ENCODE data around the gene FBN3. TPM values are rescaled to one million over a fixed set of nuclear protein-coding genes. Genes with fewer than 3 reads are reported as not detected.
"Not testable (repeated sequence)": the region's sequence is repeated elsewhere in the genome, so short reads cannot be mapped to it uniquely, and the experiment has no call there.

The FBN3 gene
- polyA plus RNA-seq (ENCODE audit: insufficient read length in 4 of 4) = 10 to 100 TPM; 28.0 to 50.5 (median 34.4) TPM

DNA sequence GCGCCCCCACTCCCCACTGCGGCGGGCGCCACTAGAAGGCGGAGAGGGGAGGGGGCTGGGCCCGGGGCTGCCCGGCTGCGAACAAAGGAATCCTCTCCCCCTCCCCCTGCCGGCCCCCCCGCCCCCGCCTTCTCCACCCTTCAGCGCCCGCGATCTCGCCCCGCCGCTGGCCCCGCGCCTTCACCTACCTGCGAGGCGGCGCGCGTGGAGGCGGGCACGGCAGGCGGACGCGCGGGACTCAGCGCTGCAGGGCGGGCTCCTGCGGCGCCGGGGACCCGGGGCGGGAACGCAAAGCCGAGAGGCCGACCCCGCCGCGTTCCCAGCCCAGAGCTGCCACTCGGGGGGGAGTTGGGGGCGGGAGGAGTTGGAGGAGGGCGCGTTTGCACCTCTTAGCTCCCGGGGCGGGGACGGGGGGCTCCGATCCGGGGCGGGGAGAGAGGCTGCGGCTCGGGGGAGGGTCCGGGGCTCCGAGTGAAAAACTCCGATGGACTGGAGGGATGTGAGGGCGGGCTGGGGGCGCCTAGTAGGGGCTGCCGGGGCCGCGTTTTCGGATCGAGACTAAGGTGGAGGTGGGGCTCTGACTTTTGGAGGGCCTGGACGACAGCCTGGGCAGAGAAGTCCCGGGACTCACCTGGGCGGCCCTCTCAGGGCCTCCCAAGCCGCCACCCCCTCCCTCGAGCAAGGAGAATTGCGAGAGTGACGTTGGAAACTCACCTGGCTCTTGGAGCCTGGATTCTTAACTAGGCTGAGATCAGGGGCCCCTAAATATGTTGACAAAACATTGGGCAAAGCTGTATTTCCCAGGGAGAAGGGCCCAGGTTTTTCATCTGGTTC, at the start of gene FBN3:
FBN3 (minus strand) TSS at position 332 of the 834 bp plus-strand sequence. CDS start 2,112 bp downstream, outside the sequence.
- no peak for DNase-seq (ENCODE audit: low read depth in 4 of 4, low spot score in 2 of 4)

DNA sequence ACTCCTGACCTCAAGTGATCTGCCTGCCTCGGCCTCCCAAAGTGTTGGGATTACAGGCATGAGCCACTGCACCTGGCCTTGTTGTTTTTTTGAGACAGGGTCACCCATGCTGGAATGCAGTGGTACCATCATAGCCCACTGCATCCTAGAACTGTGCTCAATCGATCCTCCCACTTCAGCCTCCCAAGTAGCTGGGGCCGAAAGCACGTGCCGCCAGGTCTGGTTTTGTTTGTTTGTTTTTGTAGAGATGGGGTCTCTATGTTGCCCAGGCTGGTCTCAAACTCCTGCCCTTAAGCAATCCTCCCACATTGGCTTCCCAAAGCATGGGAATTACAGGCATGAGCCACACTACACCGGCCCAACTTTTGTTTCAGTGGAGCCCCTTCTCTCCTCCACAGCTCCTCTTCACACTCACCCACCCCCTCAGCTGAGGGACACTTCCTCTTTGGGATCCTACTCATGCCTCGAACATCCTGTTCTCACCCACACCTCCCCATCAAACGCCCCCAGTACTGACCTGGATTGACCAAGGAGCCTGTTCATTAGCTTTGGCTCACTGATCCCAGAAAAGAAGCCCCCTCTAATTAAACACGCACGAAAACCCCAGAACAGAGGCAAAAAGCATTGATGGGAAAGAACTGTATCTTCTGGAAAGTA, 47.0 kb upstream of the FBN3 start:
- no peak for DNase-seq (ENCODE audit: low read depth in 4 of 4, low spot score in 2 of 4)

DNA sequence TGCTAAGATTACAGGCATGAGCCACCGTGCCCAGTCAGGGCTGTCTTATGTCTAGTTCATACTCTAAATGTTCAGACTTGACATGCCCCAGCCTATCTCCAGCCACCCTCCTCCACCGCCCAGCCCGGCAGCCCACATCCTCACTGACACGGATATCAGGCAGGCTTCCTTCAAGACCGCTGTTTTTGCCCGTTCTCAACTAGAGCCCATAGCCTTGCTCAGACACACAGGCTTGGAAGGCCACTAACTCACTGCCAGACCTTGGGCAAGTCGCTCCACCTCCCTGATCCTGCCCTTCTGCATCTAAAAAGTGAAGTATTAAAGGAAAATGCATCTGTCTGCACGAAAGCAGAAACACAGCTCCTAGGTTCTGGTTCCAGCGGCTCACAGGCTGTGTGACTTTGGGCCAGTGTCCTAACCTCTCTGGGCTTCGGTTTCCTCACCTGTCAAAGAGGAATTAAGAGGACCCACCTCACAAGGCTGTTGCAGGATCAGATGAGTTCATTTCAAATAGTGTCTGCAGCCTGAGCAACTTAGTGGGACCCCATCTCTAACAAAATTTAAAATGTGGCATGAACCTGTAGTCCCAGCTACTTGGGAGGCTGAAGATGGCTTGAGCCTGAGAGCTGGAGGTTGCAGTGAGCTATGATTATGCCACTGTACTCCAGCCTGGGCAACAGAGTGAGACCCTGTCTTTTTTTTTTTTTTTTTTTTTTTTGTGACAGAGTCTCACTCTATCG, 45.3 kb upstream of the FBN3 start:
- DNase-seq (ENCODE audit: low read depth in 4 of 4, low spot score in 2 of 4) = no peak

DNA sequence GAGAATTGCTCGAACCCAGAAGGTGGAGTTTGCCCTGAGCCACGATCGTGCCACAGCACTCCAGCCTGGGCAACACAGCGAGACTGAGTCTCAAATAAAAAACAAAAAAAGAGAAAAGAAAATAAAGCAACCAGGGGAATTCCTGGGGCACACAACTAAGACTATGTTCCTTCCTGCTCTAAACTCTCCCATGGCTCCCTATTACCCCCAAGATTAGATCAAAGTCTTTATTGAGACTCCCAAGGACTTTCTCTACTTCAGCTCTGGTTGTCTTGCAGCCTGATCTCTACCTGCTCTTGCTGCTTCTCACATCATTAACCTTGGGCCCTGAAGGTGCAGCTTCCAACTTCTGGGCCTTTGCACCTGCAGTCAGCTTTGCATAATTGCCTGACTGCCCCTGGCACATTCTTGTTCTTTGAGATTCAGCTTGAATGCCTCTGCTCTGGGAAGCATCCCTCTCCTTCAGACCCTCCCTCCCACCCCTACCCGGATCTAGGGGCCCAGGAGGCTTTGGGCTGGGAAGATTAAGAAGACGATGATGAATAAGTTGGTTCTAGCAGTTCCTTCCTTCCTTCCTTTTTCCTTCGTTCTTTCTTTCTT, 42.9 kb upstream of the FBN3 start:
- DNase-seq (ENCODE audit: low read depth in 4 of 4, low spot score in 2 of 4) = no peak

DNA sequence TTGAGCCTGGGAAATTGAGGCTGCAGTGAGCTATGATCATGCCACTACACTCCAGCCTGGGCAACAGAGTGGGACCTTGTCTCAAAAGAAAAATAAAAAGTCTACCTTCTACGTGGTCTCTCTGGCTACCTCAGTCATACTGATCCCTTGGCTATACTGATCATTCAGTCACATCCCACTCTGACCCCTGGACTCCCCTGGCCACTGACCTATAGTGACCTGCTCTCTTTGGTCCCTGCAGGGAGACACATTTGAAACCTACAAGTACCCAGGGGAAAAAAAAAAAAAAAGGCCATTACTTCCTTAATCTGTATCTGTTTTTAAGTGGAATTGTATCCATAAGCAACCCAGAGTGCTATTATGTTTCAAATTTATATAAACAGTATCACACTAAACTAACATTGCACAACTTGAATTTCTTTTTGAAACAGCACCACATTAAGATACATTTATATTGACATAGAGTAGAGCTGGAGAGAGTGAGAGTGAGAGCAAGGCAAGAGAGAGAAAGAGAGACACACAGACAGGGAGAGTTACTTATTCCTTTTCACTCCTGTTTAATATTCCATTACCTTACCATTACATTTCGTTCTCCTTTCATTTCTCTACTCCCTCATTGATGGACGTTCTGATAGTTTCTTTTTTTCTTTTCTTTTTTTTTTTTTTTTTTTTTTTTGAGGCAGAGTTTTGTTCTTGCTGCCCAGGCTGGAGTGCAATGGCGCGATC, 36.1 kb upstream of the FBN3 start:
- no peak for DNase-seq (ENCODE audit: low read depth in 4 of 4, low spot score in 2 of 4)

DNA sequence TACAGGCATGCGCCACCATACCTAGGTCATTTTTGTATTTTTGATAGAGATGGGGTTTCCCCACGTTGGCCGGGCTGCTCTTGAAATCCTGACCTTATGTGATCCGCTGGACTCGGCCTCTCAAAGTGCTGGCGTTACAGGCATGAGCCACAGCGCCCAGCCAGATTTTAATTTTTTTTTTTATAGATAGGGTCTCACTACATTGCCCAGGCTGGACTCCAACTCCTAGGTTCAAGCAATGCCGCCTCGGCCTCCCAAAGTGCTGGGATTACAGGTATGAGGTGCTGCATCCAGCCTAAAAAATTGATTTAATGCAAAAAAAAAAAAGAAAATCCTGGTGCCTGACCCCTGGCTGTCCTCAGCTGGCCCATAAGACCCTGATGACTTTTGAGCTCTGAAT, 34.9 kb upstream of the FBN3 start:
- DNase-seq (ENCODE audit: low read depth in 4 of 4, low spot score in 2 of 4) = no peak

DNA sequence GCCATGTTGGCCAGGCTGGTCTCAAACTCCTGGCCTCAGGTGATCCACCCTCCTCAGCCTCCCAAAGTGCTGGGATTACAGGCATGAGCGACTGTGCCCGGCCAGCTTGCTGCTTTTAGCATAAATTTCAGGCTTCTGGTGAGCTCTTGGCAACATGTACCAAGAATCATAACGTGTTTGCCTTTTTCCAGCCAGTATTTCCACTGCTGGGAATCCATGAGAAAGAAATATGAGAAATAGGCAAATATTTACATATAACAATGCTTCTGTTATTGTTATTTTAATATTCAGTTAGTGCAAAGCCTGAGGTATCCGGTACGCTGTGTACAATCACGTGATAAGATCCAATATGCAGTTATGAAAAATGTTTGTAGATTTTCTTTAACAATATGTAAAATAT, 30.6 kb upstream of the FBN3 start:
- no peak for DNase-seq (ENCODE audit: low read depth in 4 of 4, low spot score in 2 of 4)

DNA sequence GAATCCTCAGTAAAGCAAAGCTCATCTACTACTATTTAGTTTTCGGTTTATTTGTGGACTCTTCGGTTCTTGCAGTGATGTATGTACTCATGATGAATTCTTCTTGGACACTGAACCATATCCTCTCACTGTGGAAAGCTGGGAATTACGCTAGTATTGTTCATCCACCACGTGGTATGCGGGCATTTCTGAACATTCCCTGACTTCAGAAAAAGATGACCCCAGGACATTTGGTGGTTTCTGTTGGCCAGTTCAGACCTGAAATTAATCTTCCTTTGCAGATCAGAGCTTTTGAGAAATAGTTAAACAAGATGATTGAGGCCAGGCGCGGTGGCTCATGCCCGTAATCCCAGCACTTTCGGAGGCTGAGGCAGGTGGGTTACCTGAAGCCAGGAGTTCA, 25.3 kb upstream of the FBN3 start:
- DNase-seq (ENCODE audit: low read depth in 4 of 4, low spot score in 2 of 4) = no peak

DNA sequence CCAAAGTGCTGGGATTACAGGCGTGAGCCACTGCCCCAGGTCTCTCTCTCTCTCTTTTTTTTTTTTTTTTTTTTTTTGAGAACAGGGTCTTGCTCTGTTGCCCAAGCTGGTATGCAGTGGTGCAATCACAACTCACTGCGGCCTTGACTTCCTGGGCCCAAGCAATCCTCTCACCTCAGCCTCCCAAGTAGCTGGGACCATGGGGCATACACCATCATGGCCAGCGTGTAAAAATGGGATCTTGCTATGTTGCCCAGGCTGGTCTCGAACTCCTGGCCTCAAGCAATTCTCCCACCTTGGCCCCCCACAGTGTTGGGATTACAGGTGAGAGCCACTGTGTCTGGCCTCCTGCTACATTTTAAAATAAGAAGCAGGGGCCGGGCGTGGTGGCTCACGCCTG, 19.1 kb upstream of the FBN3 start:
- no peak for DNase-seq (ENCODE audit: low read depth in 4 of 4, low spot score in 2 of 4)

DNA sequence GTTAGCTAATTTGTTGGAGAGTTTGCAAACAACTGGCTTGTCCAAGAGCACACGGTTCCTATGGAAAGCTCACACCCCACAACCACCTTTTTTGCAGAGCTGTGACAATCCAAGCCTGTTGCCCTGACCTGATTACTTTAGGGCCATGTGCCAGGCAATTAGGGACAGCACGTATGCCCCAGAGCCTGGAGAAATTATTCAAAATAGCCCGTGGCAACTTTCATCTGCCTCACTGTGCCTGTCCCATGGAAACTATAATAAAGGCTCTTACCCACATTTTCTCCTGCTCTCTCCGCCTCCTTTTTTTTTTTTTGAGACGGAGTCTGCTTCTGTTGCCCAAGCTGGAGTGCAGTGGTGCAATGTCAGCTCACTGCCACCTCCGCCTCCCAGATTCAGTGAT, 18.6 kb upstream of the FBN3 start:
- no peak for DNase-seq (ENCODE audit: low read depth in 4 of 4, low spot score in 2 of 4)

DNA sequence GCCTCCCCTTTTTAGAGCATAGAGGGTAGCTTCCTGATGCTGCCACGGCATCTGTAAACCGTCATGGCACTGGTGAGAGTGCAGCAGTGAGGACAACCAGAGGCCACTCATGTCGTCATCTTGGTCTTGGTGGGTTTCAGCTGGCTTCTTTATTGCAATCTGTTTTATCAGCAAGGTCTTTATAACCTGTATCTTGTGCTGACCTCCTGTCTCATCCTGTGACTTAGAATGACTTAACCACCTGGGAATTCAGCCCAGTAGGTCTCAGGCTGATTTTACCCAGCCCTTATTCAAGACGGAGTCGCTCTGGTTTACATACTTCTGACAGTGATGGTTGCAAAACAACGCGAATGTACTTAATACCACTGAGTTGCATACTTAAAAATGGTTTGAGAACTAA, 14.4 kb upstream of the FBN3 start:
- no peak for DNase-seq (ENCODE audit: low read depth in 4 of 4, low spot score in 2 of 4)

DNA sequence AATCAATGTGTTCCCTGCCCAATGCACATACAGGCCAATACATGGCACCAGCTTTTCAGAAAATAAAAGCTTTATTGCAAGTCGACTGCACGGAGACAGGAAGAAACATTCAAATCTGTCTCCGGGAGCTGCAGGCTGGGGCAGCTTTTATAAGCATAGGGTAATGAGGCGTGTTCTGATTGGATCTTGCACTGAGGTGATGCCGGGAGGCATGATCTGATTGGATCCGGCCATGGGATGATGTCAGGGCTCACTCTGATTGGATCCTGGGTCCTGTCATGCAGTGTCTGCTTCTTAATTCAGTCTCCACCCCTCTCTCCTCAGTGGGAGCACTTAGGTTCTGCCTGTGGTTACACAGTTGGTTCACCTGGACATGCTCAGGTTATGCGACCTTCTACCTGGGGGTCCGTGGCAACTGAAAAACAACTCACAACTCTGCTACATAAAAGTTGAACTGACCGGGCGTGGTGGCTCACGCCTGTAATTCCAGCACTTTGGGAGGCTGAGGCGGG, 11.8 kb upstream of the FBN3 start:
- DNase-seq (ENCODE audit: low read depth in 4 of 4, low spot score in 2 of 4) = no peak

DNA sequence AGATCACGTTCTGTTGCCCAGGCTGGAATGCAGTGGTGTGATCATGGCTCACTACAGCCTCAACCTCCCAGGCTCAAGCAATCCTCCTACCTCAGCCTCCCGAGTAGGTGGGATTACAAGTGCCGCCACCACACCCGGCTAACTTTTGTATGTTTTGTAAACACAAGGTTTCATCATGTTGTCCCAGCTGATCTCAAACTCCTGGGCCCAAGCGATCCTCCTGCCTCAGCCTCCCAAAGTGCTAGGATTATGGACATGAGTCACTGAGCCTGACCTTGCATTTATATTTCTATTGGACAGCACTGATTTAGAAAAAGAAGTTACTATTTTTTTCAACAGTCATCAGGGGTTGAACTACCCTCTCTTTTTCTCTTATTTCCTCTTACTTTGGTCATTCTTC, 9.9 kb upstream of the FBN3 start:
- not testable (repeated sequence) for DNase-seq (ENCODE audit: low read depth in 4 of 4, low spot score in 2 of 4)

DNA sequence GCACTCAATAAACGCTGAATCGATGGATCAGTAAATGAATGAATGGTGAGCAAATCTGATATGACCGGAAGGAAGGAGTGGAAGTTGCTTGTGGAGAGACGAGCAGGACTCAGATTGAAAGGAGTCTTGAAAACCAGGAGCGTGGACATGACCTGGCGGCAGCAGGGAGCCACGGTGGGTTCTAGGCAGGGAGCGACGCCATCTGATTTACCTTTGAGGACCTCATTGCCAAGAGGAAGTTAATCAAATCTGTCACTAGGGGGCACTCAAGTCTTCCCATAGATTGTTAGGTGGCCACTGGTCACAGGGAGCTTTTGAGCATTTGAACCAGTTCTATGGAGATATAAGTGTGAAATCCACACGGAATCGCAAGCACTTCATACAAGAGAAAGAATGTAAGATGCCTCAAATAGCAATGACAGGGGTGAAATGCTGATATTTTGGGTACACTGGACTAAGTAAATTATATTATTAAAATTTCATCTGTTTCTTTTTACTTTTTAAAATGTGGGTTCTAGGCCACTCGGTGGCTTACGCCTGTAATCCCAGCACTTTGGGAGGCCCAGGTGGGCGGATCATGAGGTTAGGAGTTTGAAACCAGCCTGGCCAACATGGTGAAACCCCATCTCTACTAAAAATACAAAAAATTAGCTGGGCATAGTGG, 9.2 kb upstream of the FBN3 start:
- no peak for DNase-seq (ENCODE audit: low read depth in 4 of 4, low spot score in 2 of 4)

DNA sequence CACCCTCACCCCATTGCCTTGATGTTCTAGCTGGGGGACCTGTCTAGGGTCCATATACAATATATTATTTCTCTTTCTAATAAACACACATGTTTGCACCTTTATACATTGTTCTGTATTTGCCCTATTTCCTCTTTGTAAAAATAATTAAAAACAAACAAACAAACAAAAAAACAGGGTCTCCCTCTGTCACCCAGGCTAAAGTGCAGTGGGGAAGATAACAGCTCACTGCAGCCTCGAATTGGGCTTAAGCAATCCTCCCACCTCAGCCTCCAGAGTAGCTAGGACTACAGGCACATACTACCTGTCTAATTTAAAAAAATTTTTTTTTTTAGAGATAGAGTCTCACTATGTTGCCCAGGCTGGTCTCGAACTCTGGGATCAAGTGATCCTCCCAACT, 5.9 kb upstream of the FBN3 start:
- no peak for DNase-seq (ENCODE audit: low read depth in 4 of 4, low spot score in 2 of 4)

DNA sequence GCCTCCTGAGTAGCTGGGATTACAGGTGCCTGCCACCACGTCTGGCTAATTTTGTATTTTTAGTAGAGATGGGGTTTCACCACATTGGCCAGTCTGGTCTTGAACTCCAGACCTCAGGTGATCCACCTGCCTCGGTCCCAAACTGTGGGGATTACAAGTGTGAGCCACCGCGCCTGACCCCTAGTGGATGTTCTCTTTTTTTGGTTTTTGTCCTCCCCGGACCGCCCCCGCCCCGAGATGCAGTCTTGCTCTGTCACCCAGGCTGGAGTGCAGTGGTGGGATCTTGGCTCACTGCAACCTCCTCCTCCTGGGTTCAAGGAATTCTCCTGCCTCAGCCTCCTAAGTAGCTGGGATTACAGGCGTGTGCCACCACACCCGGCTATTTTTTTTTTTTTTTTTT, 4.6 kb upstream of the FBN3 start:
- not testable (repeated sequence) for DNase-seq (ENCODE audit: low read depth in 4 of 4, low spot score in 2 of 4)

DNA sequence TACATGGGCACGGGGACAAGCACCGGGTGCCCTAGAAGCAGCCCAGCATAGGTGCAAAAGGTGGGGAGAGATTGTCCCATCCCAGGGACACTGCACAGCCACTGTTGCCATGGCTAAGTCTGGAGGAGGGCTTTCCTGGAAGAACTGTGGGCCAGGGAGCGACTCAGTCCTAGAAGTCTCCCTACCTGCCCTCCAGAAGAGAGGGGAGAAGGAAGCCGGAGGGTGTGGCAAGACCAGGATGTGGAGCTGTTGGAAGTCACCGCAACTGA, 2.3 kb upstream of the FBN3 start:
- DNase-seq (ENCODE audit: low read depth in 4 of 4, low spot score in 2 of 4) = no peak

DNA sequence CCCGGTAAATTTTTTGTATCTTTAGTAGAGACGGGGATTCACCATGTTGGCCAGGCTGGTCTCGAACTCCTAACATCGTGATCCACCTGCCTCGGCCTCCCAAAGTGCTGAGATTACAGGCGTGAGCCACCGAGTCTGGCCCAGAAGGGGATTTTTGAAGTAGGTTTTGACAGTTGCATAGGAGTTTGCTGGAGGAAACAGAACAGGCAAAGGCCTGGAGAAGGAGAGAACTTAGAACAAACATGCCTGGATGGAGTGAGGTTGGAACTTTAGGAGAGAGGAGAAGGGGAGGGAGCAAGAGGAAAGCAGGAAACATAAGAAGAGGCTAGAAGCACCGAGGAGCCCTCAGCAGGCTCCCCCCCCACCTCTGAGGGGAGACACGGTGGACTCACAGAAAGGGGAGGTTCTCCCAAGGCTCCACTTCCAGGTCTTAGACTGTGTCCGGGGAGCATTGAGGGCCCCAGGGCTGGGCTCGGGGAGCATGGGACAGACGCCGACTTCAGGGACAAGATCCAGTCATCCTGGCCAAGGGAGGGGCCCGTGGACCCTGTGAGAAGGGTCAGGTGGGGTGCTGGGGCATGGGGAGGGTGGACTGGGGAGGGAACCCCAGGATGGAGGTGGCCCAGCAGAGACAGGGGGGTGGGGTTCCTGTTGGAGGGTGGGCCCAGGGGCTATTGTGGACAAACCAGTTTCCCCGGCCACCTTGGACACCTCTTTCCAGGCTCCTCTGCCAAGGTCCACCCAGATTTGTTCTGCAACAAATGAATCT, 1.8 kb upstream of the FBN3 start:
- no peak for DNase-seq (ENCODE audit: low read depth in 4 of 4, low spot score in 2 of 4)

DNA sequence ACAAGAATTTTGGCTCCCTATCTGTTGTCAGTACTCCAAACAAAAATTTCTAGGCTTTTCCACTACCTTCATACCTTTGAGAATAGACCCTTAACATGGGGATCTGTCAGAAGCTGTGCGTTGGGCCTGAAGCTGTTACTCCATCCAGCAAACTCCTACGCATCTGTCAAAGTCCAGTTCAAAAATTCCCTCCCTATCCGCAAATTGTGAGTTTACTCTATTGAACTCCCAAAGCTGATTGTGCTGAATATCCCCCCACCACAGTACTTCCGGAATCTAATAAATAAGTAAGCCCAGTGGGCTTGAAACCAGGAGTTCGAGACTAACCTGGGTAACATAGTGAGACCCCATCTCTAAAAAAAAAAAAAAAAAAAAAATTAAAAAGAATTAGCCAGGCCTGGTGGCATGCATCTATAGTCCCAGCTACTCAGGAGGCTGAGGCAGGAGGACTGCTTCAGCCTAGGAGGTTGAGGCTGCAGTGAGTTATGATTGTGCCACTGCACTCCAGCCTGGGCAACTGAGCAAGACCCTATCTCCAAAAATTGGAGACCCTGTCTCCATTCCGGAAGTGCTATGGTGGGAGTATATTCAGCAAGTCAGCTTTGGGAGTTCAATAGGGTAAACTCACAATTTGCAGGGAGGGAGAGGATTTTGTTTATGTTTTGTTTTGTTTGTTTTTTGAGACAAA, 930 bp upstream of the FBN3 start:
- DNase-seq (ENCODE audit: low read depth in 4 of 4, low spot score in 2 of 4) = no peak

All from left renal cortex interstitium (tissue), 4 donors.